Sigmoid colon (tissue), 7 donors: ENCODE data around the gene TBC1D1. TPM values are rescaled to one million over a fixed set of nuclear protein-coding genes. Genes with fewer than 3 reads are reported as not detected.
A peak's percentile ranks its signal among the peaks of the same experiment; 100 is the strongest.

ENCODE experiments used
- DNase-seq: peaks from one replicate; pipeline ENCODE4 v3.0.0-alpha.2; 2019
- H3K27ac ChIP-seq, 4 donors: fragments of 200-600 bp; sonication (generic); one replicate each; pipeline ENCODE4 v1.5.1; 2016 to 2019; ENCODE audit warnings: mild to moderate bottlenecking in 1 of 4
- H3K27me3 ChIP-seq, 3 donors: fragments of 200-600 bp; sonication (generic); one replicate each; pipeline ENCODE4 v1.5.1; 2019; ENCODE audit warnings: mild to moderate bottlenecking in 1 of 3
- H3K36me3 ChIP-seq, 4 donors: fragments of 200-600 bp; sonication (generic); one replicate each; pipeline ENCODE4 v1.5.1; 2016 to 2019
- H3K4me1 ChIP-seq, 4 donors: fragments of 200-600 bp; sonication (generic); one replicate each; pipeline ENCODE4 v1.5.1; 2017 to 2019
- H3K4me3 ChIP-seq, 4 donors: fragments of 200-600 bp; sonication (generic); one replicate each; pipeline ENCODE4 v1.5.1; 2017 to 2019; ENCODE audit warnings: mild to moderate bottlenecking in 2 of 4, moderate library complexity in 1 of 4
- H3K9me3 ChIP-seq, 4 donors: fragments of 200-600 bp in 3 of 4; sonication (generic) in 3 of 4; one replicate each; pipeline versions ENCODE4 v1.5.1 to v1.6.1; 2013 to 2019
- EP300 ChIP-seq, 4 donors: sonication (generic); formaldehyde crosslinking; IDR thresholded peaks; one replicate each; pipeline ENCODE4 v1.6.1; 2017; ENCODE audit warnings: antibody characterized with exemption in 4 of 4
- POLR2A ChIP-seq, 2 donors: fragments of 450-650 bp; IDR thresholded peaks; one replicate each; pipeline ENCODE4 v1.6.1; 2016; ENCODE audit warnings: antibody characterized with exemption in 2 of 2, mild to moderate bottlenecking in 2 of 2, moderate library complexity in 2 of 2
- POLR2AphosphoS5 ChIP-seq, 4 donors: sonication (generic); formaldehyde crosslinking; IDR thresholded peaks; one replicate each; pipeline ENCODE4 v1.6.1; 2017; ENCODE audit warnings: antibody characterized with exemption in 4 of 4
- WGBS, 2 donors: extraction: QIAGEN DNeasy Blood & Tissue Kit; methylation state at CpG; one replicate each; pipeline ENCODE4 v1.1.7; 2013; 5-methylcytosine and 5-hydroxymethylcytosine counted together
- intact Hi-C: fragments of 100-400 bp; cut with DNase I; formaldehyde crosslinking; loops from one replicate; pipeline ENCODE4 v1.15.1; 2023
- polyA plus RNA-seq, 3 donors: library from polyadenylated mRNA; stranded (reverse); fragments of 200-250 nt; gene quantifications; one replicate each; pipeline ENCODE4 v1.2.3, GENCODE V29; 2013
- total RNA-seq, 4 donors: library from RNA; depleted of rRNA; stranded (reverse); fragments of >200 nt; gene quantifications; one replicate each; pipeline ENCODE4 v1.1.0, GENCODE V29; 2016
- TF ChIP-seq, protein P1 (sequence below), 4 experiments: fragments of 450-650 bp in 3 of 4; fragments of 200-600 bp in 1 of 4; IDR thresholded peaks; one replicate each; pipeline ENCODE4 v1.5.1; 2016 to 2019; ENCODE audit warnings: antibody characterized with exemption in 4 of 4, mild to moderate bottlenecking in 3 of 4, moderate library complexity in 2 of 4
- donor health status: healthy with polysubstance abuse.
- donor health status: Bipolar disorder and iron deficiency.
- donor health status: healthy.

Gene TBC1D1
- total and polyA plus RNA-seq, 7 donors: 31.2 to 450 (median 253) TPM

DNA sequence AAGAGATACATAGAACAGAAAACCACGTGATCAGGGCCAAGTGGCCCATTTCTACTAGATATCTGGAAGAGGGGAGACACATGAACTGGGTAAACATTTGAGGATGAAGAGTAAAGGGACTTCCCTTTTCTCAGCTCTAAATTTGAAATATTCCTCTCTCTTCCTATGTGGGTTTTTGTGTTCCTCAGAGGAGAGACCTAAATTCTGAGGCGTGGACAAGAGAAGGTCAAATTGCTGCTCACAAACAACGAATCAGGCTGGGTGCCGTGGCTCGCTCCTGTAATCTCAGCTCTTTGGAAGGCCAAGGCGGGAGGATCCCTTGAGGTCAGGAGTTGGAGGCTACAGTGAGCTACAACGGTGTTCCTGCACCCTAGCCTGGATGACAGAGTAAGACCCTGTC lies 285.3 kb downstream of the TBC1D1 start:
- DNase-seq: no peak
- Histone ChIP-seq H3K27ac (peak overlapping the region in 3 of 4 donors; percentile 24 to 47 (median 40)), H3K4me3 (no peak overlapping the region), H3K4me1 (peaks cover 0 to 15% (median 8%) of the 10 kb centered on the region in 4 donors), H3K27me3 (no peaks in the 10 kb centered on the region), H3K36me3 (no peaks in the 10 kb centered on the region), H3K9me3 (no peaks in the 10 kb centered on the region)
- TF ChIP-seq POLR2AphosphoS5 (IDR thresholded peaks at IDR 0.05) (no peak), EP300 (IDR thresholded peaks at IDR 0.05) (no peak), POLR2A (IDR thresholded peaks at IDR 0.05) (no peak)
- intact Hi-C loops: loop anchor here (5.0 kb wide), 1 partner anchor 114 kb away; no protein-coding TSS in a partner anchor
- WGBS, 2 donors: 86 to 95% methylated on average over 7 of the region's 7 CpGs

DNA sequence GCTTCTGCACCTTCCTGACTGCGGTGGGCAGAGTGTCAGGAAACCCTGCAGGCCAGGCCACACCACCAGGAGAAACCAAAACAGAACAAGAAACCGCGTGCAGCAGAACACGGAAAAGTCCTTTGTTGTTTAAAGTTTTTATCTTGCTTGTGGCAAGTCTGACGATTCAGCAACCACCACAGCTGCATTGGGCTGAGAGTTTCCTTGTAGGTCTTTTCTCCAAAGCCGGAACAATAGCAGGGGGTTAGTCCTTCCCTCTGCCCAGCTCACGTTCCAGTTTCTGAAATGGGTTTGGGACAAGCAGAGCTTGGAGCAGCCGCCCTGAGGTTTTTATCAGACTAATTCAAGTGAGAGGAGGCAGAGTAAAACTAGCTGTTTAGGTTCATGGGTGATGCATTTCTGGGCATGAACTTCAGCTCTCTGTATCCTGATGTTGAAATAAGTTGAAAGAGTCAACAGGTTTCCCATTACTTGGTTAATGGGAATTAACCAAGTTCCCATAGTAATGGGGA lies 286.2 kb downstream of the TBC1D1 start:
- TF ChIP-seq POLR2AphosphoS5 (IDR thresholded peaks at IDR 0.05) (no peak), EP300 (IDR thresholded peaks at IDR 0.05) (no peak), POLR2A (IDR thresholded peaks at IDR 0.05) (no peak)
- TF ChIP-seq, protein P1, sequence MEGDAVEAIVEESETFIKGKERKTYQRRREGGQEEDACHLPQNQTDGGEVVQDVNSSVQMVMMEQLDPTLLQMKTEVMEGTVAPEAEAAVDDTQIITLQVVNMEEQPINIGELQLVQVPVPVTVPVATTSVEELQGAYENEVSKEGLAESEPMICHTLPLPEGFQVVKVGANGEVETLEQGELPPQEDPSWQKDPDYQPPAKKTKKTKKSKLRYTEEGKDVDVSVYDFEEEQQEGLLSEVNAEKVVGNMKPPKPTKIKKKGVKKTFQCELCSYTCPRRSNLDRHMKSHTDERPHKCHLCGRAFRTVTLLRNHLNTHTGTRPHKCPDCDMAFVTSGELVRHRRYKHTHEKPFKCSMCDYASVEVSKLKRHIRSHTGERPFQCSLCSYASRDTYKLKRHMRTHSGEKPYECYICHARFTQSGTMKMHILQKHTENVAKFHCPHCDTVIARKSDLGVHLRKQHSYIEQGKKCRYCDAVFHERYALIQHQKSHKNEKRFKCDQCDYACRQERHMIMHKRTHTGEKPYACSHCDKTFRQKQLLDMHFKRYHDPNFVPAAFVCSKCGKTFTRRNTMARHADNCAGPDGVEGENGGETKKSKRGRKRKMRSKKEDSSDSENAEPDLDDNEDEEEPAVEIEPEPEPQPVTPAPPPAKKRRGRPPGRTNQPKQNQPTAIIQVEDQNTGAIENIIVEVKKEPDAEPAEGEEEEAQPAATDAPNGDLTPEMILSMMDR (IDR thresholded peaks at IDR 0.05): no peak
- Histone ChIP-seq H3K27ac (peak overlapping the region in 3 of 4 donors; percentile 12 to 54 (median 47)), H3K36me3 (no peaks in the 10 kb centered on the region), H3K9me3 (no peaks in the 10 kb centered on the region), H3K27me3 (no peaks in the 10 kb centered on the region), H3K4me3 (no peak overlapping the region), H3K4me1 (peaks cover 0 to 19% (median 8%) of the 10 kb centered on the region in 4 donors)
- no peak for DNase-seq
- WGBS, 2 donors: 42 to 74% methylated on average over 8 of the region's 8 CpGs
- intact Hi-C loops: loop anchor here (1.0 to 5.0 kb wide), 2 partner anchors 115 to 498 kb away; no protein-coding TSS in a partner anchor

DNA sequence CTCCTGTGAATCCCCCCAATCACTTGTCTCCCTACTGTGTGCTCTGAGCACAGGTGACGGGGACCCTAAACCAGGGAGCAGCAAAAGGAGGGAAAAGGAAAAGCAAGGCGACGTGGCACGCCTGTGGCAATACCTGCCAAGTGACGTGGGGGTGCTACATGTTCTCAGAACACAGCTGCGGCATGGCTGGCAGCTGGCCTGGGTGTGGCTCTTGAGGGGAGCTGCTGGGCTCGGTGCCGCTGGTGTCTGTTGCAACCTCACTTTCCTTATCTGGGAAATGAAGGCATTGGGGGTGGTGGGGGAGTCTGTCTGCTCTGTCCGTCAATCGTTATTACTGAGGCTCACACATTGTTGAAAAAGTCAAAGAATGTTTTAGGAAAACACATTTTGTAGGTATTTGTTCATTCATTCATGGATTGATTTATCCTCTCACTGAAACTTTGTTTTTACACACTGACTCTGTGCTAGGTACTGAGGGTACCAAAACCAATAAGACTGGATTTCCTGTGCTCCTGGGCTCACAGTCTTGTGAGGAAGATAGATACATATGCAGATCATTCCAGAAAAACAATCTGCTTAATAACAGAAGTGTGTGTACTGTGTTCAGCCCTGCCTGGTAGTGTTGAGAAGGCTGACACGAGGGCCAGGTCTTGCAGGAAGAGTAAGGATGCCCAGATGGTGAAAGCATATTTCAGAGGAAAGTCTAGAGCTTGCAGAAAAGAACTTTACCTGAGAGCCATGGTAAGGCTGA lies 286.9 kb downstream of the TBC1D1 start:
- Histone ChIP-seq H3K27ac (peak overlapping the region in 2 of 4 donors; percentile 12 to 54), H3K36me3 (no peaks in the 10 kb centered on the region), H3K4me1 (peaks cover 0 to 19% (median 8%) of the 10 kb centered on the region in 4 donors), H3K4me3 (no peak overlapping the region), H3K27me3 (no peaks in the 10 kb centered on the region), H3K9me3 (no peaks in the 10 kb centered on the region)
- DNase-seq: peak; percentile 85
- intact Hi-C loops: loop anchor here (1.0 to 5.0 kb wide), 2 partner anchors 116 to 497 kb away; no protein-coding TSS in a partner anchor
- TF ChIP-seq POLR2AphosphoS5 (IDR thresholded peaks at IDR 0.05): peak in 2 of 4 donors; percentile 23 to 28
- TF ChIP-seq, protein P1 (IDR thresholded peaks at IDR 0.05): no peak
- no peak for TF ChIP-seq POLR2A (IDR thresholded peaks at IDR 0.05)
- TF ChIP-seq EP300 (IDR thresholded peaks at IDR 0.05): peak in 1 of 4 donors; percentile 61
- 21 to 35% methylated on average over 11 of the region's 11 CpGs for WGBS, 2 donors

DNA sequence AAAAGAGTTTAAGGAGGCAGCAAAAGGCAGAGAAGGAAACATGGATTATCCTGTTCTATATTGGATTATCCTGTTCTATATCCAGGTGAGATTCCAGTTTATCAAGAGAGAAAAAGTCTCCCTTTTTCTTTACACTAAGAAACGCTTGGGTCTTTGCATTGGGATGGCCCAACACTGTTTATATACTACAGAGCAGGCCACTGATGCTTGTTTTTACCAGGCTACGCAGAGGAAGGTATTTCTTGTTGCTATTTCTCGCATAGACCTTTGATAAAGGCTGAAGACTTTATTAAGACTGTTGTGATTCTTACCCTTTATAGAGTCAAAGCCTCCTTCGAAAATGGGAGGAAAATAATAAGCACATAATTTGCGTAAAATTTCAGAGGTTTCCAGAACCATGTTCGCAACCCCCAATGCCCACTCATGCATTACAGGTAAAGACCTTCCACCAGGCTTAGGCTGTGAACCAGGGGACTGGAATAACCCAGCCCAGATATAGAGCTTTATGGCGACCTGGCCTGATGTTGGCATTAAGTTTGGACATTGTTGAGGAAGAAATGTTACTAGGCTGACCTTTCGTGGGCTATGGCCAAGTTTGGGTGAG lies 287.6 kb downstream of the TBC1D1 start:
- WGBS, 2 donors: 62 to 71% methylated on average over 8 of the region's 8 CpGs
- H3K4me3 ChIP-seq: no peak overlapping the region
- H3K27me3 ChIP-seq: no peaks in the 10 kb centered on the region
- H3K27ac ChIP-seq: no peak overlapping the region
- intact Hi-C loops: loop anchor here (5.0 kb wide), 1 partner anchor 116 kb away; no protein-coding TSS in a partner anchor
- DNase-seq: no peak
- no peaks in the 10 kb centered on the region for H3K36me3 ChIP-seq
- H3K9me3 ChIP-seq: no peaks in the 10 kb centered on the region
- peaks cover 0 to 19% (median 8%) of the 10 kb centered on the region in 4 donors for H3K4me1 ChIP-seq
- TF ChIP-seq EP300 (IDR thresholded peaks at IDR 0.05): no peak
- no peak for TF ChIP-seq POLR2AphosphoS5 (IDR thresholded peaks at IDR 0.05)

DNA sequence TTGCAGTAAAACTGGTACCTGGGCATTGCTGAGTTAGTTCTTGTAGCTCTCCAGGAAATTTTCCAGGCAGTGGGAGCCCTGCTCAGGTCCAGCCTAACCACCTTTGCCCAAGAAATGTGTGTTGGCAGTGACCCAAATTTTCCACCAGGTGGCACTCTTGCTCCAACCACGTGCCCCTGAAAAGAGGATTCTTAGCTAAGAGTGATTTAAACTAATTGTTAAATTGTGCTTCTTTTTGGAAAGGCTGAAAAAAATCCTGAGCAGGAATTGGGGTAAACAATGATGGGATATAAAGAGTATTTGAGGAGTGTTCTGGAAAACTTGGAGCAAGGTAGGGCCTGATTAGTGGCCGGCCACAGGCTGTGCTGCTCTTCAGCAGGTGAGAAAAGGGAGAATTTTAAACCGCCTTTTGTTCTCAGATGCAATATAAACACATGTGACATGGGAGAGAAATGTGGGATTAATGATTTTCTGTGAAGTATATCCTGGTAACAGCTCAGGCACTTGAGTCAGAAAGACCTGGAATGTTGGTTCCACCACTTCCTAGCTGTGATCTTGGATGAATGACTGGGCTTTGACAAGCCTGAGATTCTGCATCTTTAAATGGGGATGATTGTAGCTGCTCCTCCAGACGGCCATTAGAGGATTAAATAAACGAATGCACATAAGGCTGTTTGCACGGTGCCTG lies 288.9 kb downstream of the TBC1D1 start:
- Histone ChIP-seq H3K4me1 (peaks cover 0 to 19% (median 8%) of the 10 kb centered on the region in 4 donors), H3K27ac (peak overlapping the region in 2 of 4 donors; percentile 6 to 43), H3K4me3 (no peak overlapping the region), H3K27me3 (no peaks in the 10 kb centered on the region), H3K36me3 (no peaks in the 10 kb centered on the region), H3K9me3 (no peaks in the 10 kb centered on the region)
- intact Hi-C loops: loop anchor here (1.0 to 5.0 kb wide), 3 partner anchors 118 to 551 kb away; no protein-coding TSS in a partner anchor
- 15 to 56% methylated on average over 6 of the region's 6 CpGs for WGBS, 2 donors
- peak; percentile 87 for DNase-seq
- TF ChIP-seq, protein P1 (IDR thresholded peaks at IDR 0.05): peak; percentile 67 to 91 (median 86)
- TF ChIP-seq POLR2A (IDR thresholded peaks at IDR 0.05) (no peak), POLR2AphosphoS5 (IDR thresholded peaks at IDR 0.05) (peak in 1 of 4 donors; percentile 14)
